ENCODE measurements around the gene TMUB2.
"Not testable (repeated sequence)": the region's sequence is repeated elsewhere in the genome, so short reads cannot be mapped to it uniquely, and the experiment has no call there.

Gene TMUB2

DNA sequence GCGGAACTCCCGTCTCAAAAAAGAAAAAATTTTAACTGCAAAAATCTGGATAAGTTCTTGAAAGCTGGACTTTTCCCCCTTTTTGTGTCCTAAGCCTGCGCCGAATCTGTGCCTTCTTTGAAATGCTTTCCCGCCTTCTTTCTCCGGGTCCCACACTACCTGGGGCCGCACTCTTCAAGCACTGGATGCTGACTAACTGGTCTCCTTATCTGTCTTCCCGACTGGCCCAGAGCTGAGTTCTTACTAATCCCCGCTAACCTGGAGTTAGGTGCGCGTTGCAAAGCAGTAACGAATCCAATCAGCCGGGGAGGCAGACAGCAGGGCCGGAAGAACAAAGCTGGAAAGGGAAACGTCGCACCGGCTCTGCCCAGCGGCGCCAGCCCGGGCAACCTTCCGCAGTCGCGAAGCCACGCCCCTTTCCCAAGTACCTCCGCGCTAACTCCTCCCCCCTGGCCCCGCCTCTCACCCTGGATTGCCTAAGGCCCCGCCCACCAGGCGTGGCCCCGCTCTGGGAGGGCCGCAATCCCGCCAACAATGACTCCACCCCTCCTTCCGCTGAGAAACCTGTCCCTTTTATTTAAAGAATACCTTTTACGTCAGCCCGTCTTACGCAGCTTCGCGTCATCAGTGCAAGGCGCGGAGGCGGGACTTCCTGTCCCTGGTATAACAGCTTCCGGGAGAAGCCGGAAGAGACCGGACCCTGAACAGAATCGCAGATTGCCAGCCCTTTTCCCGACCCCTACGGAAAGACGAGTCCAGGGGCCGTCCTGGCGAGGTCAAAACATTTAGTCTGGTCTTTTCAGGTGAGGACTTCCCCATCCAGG is at the start of gene TMUB2:
TMUB2 (plus strand) TSS at position 666 of the 824 bp plus-strand sequence. CDS start 737 bp downstream, outside the sequence.
- DNase-seq, result peak; percentile 83 to 100 (median 98)

DNA sequence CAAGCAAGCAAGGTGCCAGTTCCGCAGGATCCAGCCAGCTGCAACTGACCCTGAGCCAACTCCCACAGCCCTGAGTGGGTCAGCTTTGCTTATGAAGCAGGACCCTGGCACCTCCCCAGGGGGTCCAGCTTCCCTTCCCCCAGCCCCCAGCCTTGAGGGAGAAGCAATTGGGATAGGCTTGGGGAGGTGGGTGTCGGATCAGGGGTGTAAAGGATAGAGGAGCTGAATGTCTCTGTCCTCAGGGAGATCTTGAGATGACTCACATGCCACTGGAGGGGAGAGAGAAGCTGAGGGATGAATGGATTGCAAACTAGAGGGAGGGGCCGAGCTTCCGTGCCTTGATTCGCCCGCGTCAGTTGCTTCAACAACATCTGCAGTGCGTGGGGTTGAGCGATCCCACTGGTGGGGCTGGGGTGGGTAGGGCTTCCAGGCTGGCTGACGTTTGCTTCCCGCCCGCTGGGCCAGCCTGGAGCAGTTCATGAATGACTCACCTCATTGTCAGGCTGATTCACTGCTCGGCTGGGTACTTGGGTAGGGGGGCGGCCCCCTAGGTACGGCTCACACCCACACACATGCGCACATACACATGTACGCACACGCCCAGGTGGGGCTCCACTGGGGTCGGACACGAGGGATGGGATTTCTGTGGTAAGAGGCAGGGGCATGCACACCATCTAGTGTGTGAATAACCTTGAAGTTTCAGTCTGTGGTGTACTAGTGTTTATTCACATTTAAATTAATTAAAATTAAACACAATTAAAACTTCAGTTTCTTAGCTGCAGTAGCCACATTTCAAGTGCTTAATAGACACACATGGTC is 48.7 kb upstream of the TMUB2 start:
- peak in 53 of 58 donors; percentile 9 to 91 (median 67) for DNase-seq

DNA sequence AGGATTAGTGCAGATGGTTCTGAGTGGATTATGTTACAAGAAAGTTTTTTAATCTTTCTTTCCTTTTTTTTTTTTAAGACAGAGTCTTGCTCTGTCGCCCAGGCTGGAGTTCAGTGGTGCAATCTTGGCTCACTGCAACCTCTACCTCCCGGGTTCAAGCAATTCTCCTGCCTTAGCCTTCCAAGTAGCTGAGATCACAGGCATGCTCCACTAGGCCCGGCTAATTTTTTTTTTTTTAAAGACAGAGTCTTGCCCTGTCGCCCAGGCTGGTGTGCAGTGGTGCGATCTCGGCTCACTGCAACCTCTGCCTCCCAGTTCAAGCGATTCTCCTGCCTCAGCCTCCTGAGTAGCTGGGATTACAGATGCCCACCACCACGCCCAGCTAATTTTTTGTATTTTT is 42.9 kb upstream of the TMUB2 start:
- DNase-seq, result not testable (repeated sequence)

DNA sequence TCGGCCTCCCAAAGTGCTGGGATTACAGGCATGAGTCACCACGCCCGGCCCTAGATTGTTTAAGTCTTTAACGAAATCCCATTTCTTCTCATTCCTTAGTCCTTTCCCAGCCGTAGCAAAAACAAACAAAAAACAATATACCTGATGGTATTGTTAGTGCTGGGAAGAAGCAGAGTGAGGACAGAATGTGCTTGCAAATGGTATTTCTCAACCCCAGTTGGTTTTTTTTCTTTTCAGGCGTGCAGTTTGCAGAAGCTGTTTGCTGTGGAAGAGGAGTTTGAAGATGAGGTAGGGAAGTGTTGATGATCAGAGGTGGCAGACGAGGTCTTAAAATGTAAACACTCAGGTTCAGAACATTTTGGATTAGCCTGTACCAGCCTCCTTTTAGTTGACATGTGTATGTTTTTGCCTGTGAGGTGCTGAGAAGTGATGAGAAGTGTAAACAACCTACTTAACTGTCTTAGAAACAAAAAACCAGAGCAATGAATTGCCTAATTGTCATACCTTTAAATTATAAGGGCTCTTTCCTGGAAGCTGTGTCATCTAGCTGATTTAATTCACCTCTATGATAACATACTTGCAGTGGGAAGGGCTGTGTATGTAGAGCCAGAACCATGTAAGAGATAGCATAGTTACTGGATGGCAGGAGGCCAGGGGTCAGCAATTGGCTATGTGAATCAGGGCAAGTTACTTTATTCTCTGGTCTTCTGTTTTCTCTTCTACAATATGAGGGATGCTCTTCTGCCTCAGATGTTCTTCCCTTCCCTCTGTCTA is 41.6 kb upstream of the TMUB2 start:
- DNase-seq, result no peak

DNA sequence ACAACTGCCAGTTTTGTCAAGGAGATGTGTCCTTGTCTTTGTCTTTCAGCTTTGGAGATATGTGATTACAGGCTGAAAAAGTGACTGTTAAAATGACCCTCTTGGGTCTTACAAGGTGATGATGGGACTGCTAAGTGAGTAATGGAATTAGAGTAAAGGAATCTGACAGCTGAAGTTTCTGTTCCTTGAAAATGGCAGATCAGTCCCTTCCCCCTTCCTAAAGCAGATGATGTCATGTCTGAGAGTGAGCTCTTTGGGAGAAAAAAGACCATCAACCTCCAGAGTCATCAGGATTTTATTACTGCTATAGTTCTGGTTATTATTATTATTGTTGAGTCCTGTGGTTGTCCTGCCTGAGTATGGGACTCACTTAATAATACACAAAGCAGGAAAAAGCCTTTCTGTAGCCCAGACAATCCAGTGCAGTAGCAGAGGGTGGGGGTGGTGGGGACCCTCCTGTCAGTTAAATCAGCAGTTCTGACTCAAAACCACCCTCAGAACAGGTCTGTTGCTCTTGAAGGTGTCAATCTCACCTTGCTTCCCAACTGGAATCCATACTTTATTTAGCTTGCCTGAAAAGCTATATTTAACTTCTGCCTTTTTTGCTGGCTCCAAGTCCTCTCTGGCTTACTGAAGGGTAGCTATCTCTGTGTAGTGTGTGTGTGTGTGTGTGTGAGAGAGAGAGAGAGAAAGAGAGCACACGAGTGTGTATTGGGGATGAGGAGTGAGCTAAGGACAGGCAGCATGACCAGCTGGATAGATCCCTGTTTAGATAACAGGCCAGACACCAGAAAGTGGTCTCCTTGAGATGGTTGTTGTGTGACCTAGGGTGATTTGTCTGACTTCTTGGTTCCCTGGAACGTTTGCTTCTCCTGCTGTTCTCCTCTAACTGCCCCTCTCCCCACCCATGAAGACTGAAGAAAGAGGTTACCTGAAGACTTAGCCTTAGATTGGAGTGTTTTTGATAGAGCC is 40.1 kb upstream of the TMUB2 start:
- no peak for DNase-seq

DNA sequence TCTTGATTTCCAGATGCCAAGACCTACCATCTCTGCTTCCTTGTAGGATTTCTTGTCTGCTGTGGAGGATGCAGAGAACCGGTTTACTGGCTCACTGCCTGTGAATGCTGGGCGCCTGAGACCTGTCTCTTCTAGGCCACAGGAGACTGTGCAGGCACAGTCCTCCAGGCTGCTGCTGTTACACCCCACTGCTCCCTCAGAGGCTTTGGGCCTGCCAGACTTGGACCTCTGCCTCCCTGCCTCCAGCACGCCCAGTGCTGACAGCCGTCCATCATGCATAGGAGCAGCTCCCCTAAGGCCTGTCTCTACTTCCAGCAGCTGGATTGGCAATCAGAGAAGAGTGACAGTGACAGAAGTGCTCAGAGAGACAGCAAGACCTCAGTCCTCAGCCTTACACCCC is 39.0 kb upstream of the TMUB2 start:
- no peak for DNase-seq

DNA sequence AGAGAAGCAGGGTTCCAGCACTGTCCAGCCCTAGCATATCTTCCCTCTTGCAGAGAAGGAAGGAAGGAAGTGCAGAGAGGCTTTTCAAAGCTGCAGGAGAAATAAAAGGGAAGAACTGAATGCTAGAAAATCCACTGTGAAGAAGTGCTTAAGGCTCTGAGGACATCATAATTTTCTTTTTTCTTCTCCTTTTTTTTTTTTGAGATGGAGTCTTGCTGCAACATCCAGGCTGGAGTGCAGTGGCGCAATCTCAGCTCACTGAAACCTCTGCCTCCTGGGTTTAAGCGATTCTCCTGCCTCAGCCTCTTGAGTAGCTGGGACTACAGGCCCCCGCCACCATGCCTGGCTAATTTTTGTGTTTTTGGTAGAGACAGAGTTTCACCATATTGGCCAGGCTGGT is 37.7 kb upstream of the TMUB2 start:
- DNase-seq, result not testable (repeated sequence)

DNA sequence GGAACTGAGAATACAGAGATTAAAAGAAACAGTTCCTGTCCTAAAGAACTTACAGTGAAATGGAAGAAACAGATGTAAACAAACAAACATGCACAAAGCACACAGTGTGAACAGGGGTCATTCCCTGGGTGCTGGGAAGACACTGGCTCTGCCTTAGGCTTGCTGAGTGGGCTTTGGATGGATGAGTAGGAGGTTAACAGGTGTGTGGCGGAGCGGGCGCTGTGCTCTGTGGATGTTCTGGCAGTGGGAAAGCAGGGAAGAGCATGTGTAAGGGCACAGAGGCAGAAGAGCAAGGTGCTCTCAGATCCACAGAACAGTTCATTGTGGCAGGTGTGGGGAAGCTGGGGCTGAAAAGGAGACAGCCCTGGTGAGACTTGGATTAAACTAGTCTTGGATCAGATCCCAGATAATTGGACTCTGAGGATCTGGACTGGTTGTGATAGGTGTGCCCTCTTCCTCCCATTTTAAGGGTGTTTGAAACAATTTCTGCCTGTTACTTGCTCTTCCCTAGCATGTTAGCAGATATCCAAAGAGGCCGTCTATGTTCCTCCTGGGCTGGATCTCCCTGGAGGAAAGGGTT is 36.9 kb upstream of the TMUB2 start:
- no peak for DNase-seq

DNA sequence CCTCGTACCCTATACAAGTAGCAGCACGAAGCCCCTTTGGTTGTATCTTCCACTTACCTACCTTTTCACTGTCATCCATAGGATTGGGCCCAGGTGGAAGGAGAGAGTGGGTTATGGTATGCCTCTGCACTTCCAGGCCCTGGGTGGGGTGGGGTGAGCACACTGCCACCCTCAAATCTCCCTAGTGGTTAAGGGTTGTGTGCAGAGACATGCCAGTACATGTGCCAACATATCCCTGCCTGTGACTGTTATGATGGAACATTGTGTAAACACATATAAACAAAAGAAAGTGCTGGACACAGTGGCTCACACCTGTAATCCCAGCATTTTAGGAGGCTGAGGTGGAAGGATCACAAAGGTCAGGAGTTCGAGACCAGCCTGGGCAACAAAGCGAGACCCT is 33.9 kb upstream of the TMUB2 start:
- DNase-seq, result no peak

DNA sequence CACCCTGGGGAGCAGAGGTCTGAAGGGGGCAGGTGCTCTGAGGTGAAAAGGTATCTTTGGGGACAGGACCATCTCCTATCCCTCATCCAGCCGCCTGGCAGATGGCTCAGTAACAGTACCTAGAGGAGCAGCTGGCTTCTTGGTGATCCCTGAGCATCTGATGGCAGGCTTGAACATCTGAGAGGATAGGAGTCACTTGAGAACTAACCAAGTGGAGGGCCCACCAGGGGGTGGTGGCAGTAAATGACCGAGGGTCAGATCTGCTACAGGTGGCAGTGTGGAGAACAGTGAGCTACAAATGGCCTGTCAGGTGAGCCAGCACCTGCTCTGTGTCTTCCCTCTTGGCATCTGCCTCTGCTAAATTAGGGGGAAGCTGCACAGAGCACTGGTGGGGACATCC is 31.3 kb upstream of the TMUB2 start:
- DNase-seq, result no peak

DNA sequence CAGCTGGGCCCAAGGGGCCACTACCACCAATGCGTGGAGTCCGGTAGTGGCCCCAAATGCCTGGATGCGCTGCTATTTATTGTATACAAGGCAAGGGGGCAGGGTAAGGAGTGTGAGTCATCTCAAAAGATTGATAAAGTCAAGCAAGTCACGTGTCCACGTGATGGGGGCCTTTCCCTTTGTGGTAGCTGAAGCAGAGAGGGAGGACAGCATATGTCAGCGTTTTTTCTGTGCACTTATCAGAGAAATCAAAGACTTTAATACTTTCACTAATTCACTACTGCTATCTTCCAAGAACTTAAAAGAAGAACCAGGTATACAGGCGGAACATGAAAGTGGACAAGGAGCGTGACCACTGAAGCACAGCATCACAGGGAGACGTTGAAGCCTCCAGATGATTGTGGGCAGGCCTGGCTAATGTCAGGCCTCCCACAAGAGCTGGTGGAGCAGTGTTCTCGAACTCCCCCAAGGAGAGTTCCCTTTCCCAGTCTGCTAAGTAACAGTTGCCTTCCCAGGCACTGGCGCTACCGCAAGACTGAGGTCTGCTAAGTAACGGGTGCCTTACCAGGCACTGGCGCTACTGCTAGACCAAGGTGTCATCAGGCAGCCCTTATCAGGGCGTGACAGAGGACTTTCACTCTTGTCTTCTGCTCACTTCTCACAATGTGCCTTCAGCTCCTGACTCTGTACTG is 27.1 kb upstream of the TMUB2 start:
- no peak for DNase-seq

DNA sequence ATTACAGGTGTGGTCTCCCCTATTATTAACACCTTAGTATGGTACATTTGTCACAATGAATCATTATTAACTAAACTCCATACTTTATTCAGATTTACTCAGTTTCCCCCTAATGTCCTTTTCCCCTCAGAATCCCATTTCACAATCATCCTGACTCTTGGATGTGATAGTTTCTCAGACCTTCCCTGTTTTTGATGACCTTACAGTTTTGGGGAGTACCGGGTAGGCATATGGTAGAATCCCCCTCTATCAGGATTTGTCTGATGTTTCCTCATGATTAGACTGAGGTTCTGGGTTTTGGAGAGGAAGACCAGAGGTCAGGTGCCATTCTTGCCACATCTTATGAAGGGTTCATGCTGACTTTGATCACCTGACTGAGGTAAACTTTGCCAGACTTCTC is 22.3 kb upstream of the TMUB2 start:
- DNase-seq, result no peak

DNA sequence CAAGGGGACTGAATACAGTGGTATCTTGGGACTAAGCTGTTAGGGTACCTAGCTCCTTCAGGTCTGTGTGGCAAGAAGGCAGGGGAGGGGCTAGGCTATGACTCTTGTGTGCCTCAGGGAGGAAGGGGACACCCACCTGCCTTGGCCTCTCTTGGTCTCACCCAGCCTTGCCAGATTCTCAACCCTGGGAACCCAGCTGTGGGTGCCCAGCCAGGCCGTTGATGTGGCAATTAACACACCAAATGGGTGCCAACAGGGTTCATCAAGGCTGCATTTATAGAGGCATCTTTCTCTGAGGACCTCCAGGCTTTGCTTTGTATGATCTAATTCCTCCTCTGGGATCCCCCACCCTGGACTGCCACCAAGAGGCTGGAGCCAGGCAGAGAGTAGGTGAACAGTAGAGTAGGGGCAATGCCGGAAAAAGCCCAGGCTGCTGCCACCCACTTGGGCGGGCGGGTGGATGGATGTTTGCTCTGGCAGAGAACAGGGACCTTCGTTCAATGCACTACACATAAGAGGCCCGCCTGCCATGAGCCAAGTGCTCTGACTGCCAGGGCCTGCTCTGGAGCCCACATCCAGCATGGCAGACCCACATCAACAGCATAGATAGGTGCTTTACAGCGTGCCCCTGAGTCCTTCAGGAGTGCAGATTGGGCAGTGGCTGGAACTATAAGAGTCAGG is 19.5 kb upstream of the TMUB2 start:
- no peak for DNase-seq

DNA sequence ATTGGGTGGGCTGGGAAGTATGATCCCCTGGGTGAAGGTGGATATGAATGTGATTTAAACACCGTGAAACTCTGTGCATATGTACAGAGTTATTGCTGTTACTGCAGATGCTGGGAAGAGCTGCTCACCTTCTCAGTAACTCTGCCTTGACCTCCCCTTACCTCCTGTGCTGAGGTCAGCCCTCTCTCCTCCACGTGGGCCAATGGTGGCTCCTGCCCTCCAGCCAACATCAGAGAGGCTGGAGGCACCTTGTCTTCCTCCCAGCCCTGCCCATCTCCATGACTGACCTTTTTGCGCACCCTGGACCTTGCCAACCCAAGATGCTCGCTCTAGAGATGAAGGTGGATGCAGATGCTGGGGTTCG is 16.7 kb upstream of the TMUB2 start:
- DNase-seq, result no peak

DNA sequence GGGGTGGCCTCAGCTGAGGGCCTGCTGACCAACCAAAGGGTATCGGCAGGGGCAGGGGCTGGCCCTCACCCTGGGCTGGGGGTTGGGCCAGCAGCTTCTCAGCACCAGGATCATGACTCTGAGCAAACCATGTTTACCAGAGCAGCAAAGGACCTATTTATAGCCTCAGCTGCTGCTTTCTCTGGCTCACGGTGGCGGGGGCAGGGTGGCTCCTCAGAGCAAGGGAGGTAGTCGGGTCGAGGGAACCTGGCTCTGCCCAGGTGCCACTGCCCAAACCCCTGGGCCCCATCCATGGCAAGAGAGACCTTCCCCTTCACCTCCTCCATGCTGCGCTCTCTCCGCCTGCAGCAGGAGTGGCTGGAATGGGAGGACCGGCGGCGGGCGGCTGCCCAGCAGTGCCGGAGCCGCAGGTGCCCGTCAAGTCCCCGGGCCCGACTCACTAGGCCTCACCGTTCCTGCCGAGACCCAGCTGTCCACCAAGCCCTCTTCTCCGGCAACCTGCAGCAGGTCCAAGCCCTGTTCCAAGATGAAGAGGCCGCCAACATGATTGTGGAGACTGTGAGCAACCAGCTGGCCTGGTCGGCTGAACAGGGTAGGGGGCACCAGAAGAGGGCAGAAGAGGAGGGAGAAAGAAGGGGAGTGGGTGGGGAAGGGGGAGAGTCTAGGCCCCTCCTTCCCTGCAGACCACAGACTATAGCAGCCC is 16.1 kb upstream of the TMUB2 start, which contains the start of gene ASB16:
ASB16 (plus strand) TSS at position 206 of the 703 bp plus-strand sequence; CDS start at position 292, 86 bp downstream.
- peak in 3 of 58 donors; percentile 2 to 8 (median 2) for DNase-seq

DNA sequence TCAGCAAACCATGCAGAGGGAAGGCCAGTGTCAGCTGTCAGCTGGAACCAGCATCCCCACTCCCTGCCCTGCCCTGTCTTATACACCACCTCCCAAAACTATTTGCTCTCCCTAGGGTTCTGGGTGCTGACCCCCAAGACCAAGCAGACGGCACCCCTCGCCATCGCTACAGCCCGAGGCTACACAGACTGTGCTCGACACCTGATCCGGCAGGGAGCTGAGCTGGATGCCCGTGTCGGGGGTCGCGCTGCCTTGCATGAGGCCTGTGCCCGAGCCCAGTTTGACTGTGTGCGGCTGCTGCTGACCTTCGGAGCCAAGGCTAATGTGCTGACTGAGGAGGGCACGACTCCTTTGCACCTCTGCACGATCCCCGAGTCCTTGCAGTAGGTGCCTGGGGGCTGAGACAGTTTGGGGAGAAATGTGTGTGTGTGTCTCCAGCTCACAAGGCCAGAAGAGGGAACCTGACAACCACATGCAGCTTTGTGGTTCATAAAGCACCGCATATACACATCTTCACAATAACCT is 14.8 kb upstream of the TMUB2 start:
- no peak for DNase-seq

DNA sequence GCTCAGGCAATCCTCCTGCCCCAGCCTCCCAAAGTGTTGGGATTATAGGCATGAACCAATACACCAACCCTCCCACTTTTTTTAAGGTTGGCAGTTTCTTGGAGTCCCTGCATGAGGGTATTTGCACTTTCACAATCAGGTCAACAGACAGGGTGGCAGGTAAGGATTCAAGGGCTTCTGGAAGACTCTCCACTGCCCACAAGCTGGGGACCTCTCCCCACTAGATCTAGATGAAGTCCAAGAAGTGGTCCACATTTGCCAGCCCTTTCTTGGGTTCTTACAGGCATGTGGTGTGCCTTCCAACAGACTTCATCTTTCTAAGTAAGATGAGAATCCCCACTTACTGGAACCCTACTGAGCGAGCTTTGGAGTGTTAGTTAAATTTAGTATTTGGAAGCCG is 12.3 kb upstream of the TMUB2 start:
- DNase-seq, result no peak

DNA sequence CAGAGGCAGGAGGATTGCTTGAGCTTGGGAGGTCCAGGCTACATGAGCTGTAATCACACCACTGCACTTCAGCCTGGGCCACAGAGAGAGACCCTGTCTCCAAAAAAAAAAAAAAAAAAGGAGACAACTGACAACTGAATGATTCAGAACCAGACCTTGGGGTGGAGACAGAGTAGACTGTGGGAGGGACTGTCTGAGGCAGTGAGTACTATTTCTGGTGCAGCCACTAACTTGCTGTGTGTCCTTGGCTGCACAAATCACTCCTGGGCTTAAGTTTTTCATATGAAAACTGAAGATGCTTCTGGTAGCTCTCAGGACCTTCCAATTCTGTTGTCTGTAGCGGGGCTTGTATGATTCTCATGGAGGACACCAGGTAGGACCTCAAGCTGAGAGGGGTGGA is 10.5 kb upstream of the TMUB2 start:
- no peak for DNase-seq

All from anterior cingulate cortex (tissue), 58 donors.